ENCODE results near the gene ADAMTS8. TPM values are rescaled to one million over a fixed set of nuclear protein-coding genes. Genes with fewer than 3 reads are reported as not detected.

Gene ADAMTS8
- total RNA-seq, 4 donors from 2014 or later = 0.85 to 1.7 TPM; not detected in 2

GRCh38 chr11:130462931-130463330, 34.5 kb upstream of the ADAMTS8 start:
- H3K36me3 ChIP-seq = peaks cover 0 to 6% (median 0%) of the 10 kb centered on the region in 3 donors

GRCh38 chr11:130462101-130462885, 33.9 kb upstream of the ADAMTS8 start:
- Histone ChIP-seq H3K4me3 (no peak overlapping the region), H3K36me3 (peaks cover 0 to 6% (median 0%) of the 10 kb centered on the region in 3 donors), H3K27ac (no peak overlapping the region), H3K4me1 (peaks cover 0 to 3% (median 0%) of the 10 kb centered on the region in 4 donors), H3K27me3 (no peaks in the 10 kb centered on the region), H3K9me3 (no peaks in the 10 kb centered on the region)
- DNase-seq = no peak
- TF ChIP-seq POLR2A (IDR thresholded peaks at IDR 0.05) = no peak
- TF ChIP-seq CTCF (IDR thresholded peaks at IDR 0.05) = no peak

More at GRCh38 chr11:130462931-130463330, 34.5 kb upstream of the ADAMTS8 start:
- no peak overlapping the region for H3K27ac ChIP-seq
- no peaks in the 10 kb centered on the region for H3K9me3 ChIP-seq
- no peak for TF ChIP-seq CTCF (IDR thresholded peaks at IDR 0.05)
- no peak for TF ChIP-seq POLR2A (IDR thresholded peaks at IDR 0.05)
- no peak for DNase-seq
- H3K4me3 ChIP-seq = no peak overlapping the region
- H3K27me3 ChIP-seq = no peaks in the 10 kb centered on the region
- H3K4me1 ChIP-seq = no peaks in the 10 kb centered on the region

- H3K4me3 ChIP-seq = no peak overlapping the region
- no peaks in the 10 kb centered on the region for H3K9me3 ChIP-seq
- no peak for TF ChIP-seq CTCF (IDR thresholded peaks at IDR 0.05)
- no peak for TF ChIP-seq POLR2A (IDR thresholded peaks at IDR 0.05)
- peaks cover 0 to 6% (median 0%) of the 10 kb centered on the region in 3 donors for H3K36me3 ChIP-seq
- H3K4me1 ChIP-seq = peaks cover 0 to 13% (median 0%) of the 10 kb centered on the region in 4 donors
- no peak overlapping the region for H3K27ac ChIP-seq
- no peak for DNase-seq
- H3K27me3 ChIP-seq = no peaks in the 10 kb centered on the region
Observed at GRCh38 chr11:130459521-130459920, 31.1 kb upstream of the ADAMTS8 start.

- H3K4me3 ChIP-seq = no peak overlapping the region
- no peak overlapping the region for H3K27ac ChIP-seq
- H3K27me3 ChIP-seq = no peaks in the 10 kb centered on the region
- peaks cover 0 to 13% (median 0%) of the 10 kb centered on the region in 4 donors for H3K4me1 ChIP-seq
- peaks cover 0 to 6% (median 0%) of the 10 kb centered on the region in 3 donors for H3K36me3 ChIP-seq
- DNase-seq = no peak
- no peaks in the 10 kb centered on the region for H3K9me3 ChIP-seq
- TF ChIP-seq POLR2A (IDR thresholded peaks at IDR 0.05) = no peak
- TF ChIP-seq CTCF (IDR thresholded peaks at IDR 0.05) = no peak
Observed at GRCh38 chr11:130458410-130458729, 30.0 kb upstream of the ADAMTS8 start.

- peaks cover 0 to 6% (median 0%) of the 10 kb centered on the region in 3 donors for H3K36me3 ChIP-seq
- no peak for TF ChIP-seq POLR2A (IDR thresholded peaks at IDR 0.05)
- TF ChIP-seq CTCF (IDR thresholded peaks at IDR 0.05) = no peak
- no peaks in the 10 kb centered on the region for H3K9me3 ChIP-seq
- no peak for DNase-seq
- H3K27ac ChIP-seq = no peak overlapping the region
- no peak overlapping the region for H3K4me3 ChIP-seq
- H3K4me1 ChIP-seq = peaks cover 0 to 13% (median 0%) of the 10 kb centered on the region in 4 donors
- H3K27me3 ChIP-seq = no peaks in the 10 kb centered on the region
Observed at GRCh38 chr11:130457623-130458409, 29.4 kb upstream of the ADAMTS8 start.
